ENCODE measurements around the gene PLOD3.

The PLOD3 gene

GRCh38 chr7:101220295-101220694 is 2.9 kb upstream of the PLOD3 start (continued):
- TF ChIP-seq ZFP3 (CRISPR knock-in tag; IDR thresholded peaks at IDR 0.05): no peak
- TF ChIP-seq TOX (CRISPR knock-in tag; IDR thresholded peaks at IDR 0.05; ENCODE audit: borderline replicate concordance): no peak
- no peak for TF ChIP-seq SNAI2 (CRISPR knock-in tag; IDR thresholded peaks at IDR 0.05)

GRCh38 chr7:101218236-101219125 is 1.1 kb upstream of the PLOD3 start:
- ATAC-seq: peak; percentile 5
- TF ChIP-seq ESRRG (CRISPR knock-in tag; IDR thresholded peaks at IDR 0.05): no peak
- no peak for TF ChIP-seq CREB5 (CRISPR knock-in tag; IDR thresholded peaks at IDR 0.05; ENCODE audit: low read depth)
- TF ChIP-seq TSHZ2 (CRISPR knock-in tag; IDR thresholded peaks at IDR 0.05): no peak

GRCh38 chr7:101216860-101217387 is 457 bp downstream of the PLOD3 start:
- no peak for TF ChIP-seq RARB (CRISPR knock-in tag; IDR thresholded peaks at IDR 0.05)
- TF ChIP-seq CSDC2 (CRISPR knock-in tag; IDR thresholded peaks at IDR 0.05): no peak
- TF ChIP-seq TCF4 (CRISPR knock-in tag; IDR thresholded peaks at IDR 0.05; ENCODE audit: borderline replicate concordance): no peak
- no peak for TF ChIP-seq SNAI2 (CRISPR knock-in tag; IDR thresholded peaks at IDR 0.05)
- TF ChIP-seq ZNF565 (CRISPR knock-in tag; conservative IDR thresholded peaks at IDR 0.05; ENCODE audit: low read depth): no peak
- no peak for TF ChIP-seq TSHZ2 (CRISPR knock-in tag; IDR thresholded peaks at IDR 0.05)
- no peak for TF ChIP-seq PPARA (CRISPR knock-in tag; IDR thresholded peaks at IDR 0.05; ENCODE audit: borderline replicate concordance)
- TF ChIP-seq ZFP30 (CRISPR knock-in tag; IDR thresholded peaks at IDR 0.05): no peak
- TF ChIP-seq POU6F1 (CRISPR knock-in tag; IDR thresholded peaks at IDR 0.05; ENCODE audit: borderline replicate concordance, low read depth): no peak
- no peak for TF ChIP-seq ARNTL (CRISPR knock-in tag; IDR thresholded peaks at IDR 0.05; ENCODE audit: borderline replicate concordance, low read depth)
- TF ChIP-seq TOX (CRISPR knock-in tag; IDR thresholded peaks at IDR 0.05; ENCODE audit: borderline replicate concordance): no peak
- no peak for TF ChIP-seq ISL1 (CRISPR knock-in tag; IDR thresholded peaks at IDR 0.05)
- no peak for TF ChIP-seq PATZ1 (CRISPR knock-in tag; IDR thresholded peaks at IDR 0.05; ENCODE audit: borderline replicate concordance)
- no peak for TF ChIP-seq CSRNP3 (CRISPR knock-in tag; IDR thresholded peaks at IDR 0.05)
- TF ChIP-seq BACH2 (CRISPR knock-in tag; IDR thresholded peaks at IDR 0.05; ENCODE audit: borderline replicate concordance): no peak
- TF ChIP-seq ZNF70 (CRISPR knock-in tag; IDR thresholded peaks at IDR 0.05): no peak
- TF ChIP-seq GLIS3 (CRISPR knock-in tag; IDR thresholded peaks at IDR 0.05): no peak
- TF ChIP-seq CREB5 (CRISPR knock-in tag; IDR thresholded peaks at IDR 0.05; ENCODE audit: low read depth): no peak
- no peak for ATAC-seq
